K562 (cell line): ENCODE data around the gene ROMO1. TPM values are rescaled to one million over a fixed set of nuclear protein-coding genes. Genes with fewer than 3 reads are reported as not detected.

Experiments
- ATAC-seq: fragments of 200-7000 bp; cut with Tn5 transposase; 3 replicates; pipeline ENCODE4 v1.9.1; 2020; ENCODE audit warnings: moderate library complexity
- BruUV-seq: library from RNA; stranded (reverse); fragments of 400-500 nt; replicated peaks from 2 replicates; lab custom pipeline; 2021; lab: Mats Ljungman, UMichigan
- CTCF ChIA-PET: fragments of 300-600 bp; formaldehyde crosslinking; extraction: SDS; loops from one replicate; lab custom pipeline; 2021; ENCODE audit warnings: low intra/inter-chr PET ratio; lab: Yijun Ruan, JAX
- POLR2A ChIA-PET: fragments of 300-600, 350-650 bp; sonication (Branson Sonifier 250); formaldehyde crosslinking; extraction: SDS; loops from one replicate; lab custom pipeline; 2021; ENCODE audit warnings: antibody characterized with exemption, inconsistent platforms; lab: Yijun Ruan, JAX
- DNase-seq, 4 experiments: peaks; one replicate each; pipeline versions ENCODE4 v3.0.0 to v3.0.0-alpha.2; 2011 to 2018; ENCODE audit warnings: low spot score in 3 of 4, mixed read lengths in 3 of 4; ENCODE audit errors: extremely low read depth in 1 of 4
- FAIRE-seq: peaks from 2 replicates; lab custom pipeline; 2011; peaks lifted over from hg19 to GRCh38; lab: Jason Lieb, UNC
- H2AFZ ChIP-seq: 2 replicates; pipeline ENCODE4 v1.6.0; 2011; ENCODE audit warnings: low read depth, low read length, control low read depth, inconsistent platforms
- H3K27ac ChIP-seq: fragments of 200-600 bp; 3 replicates; pipeline ENCODE4 v1.8.0; 2011; ENCODE audit warnings: low read depth, mild to moderate bottlenecking, control low read depth, inconsistent platforms, low read length, moderate library complexity, mixed read lengths; ENCODE audit errors: extremely low read depth
- H3K27me3 ChIP-seq, 2 experiments: fragments of 300-600 bp in 1 of 2; 2 replicates in 1 of 2; 3 replicates in 1 of 2; pipeline versions ENCODE4 v1.6.0 to v1.8.0; 2011; ENCODE audit warnings: inconsistent platforms in 2 of 2, low read length in 2 of 2, mild to moderate bottlenecking in 1 of 2, mixed read lengths in 1 of 2, moderate library complexity in 1 of 2; ENCODE audit not compliant: control insufficient read depth in 2 of 2, insufficient read depth in 2 of 2
- H3K36me3 ChIP-seq: fragments of 300-600 bp; 3 replicates; pipeline ENCODE4 v1.8.0; 2011; ENCODE audit warnings: mild to moderate bottlenecking, low read length, inconsistent platforms; ENCODE audit not compliant: control insufficient read depth, insufficient read depth
- H3K4me1 ChIP-seq, 2 experiments: fragments of 200-600 bp in 1 of 2; replicated peaks in 1 of 2; 2 replicates in 1 of 2; 3 replicates in 1 of 2; pipeline versions ENCODE4 v1.5.1 to v1.8.0; 2011; ENCODE audit warnings: inconsistent platforms in 2 of 2, low read length in 2 of 2, mild to moderate bottlenecking in 1 of 2, mixed read lengths in 1 of 2, moderate library complexity in 1 of 2; ENCODE audit not compliant: control insufficient read depth in 2 of 2, insufficient read depth in 2 of 2
- H3K4me2 ChIP-seq: 2 replicates; pipeline ENCODE4 v1.6.1; 2011; ENCODE audit warnings: low read length, control low read depth, inconsistent platforms, mixed read lengths; ENCODE audit not compliant: insufficient read depth
- H3K4me3 ChIP-seq: fragments of 200-600 bp; sonication (generic), shearing (Covaris generic); 2 replicates; pipeline ENCODE4 v1.5.1; 2016; ENCODE audit warnings: control low read depth, inconsistent platforms
- H3K79me2 ChIP-seq: fragments of 200-600 bp; 3 replicates; pipeline ENCODE4 v1.8.0; 2011; ENCODE audit warnings: low read length, inconsistent platforms; ENCODE audit not compliant: control insufficient read depth, insufficient read depth
- H3K9ac ChIP-seq, 2 experiments: 2 replicates each; pipeline versions ENCODE4 v1.6.0 to v1.6.1; 2011; ENCODE audit warnings: low read depth in 2 of 2, low read length in 2 of 2, control low read depth in 1 of 2, inconsistent platforms in 1 of 2, mild to moderate bottlenecking in 1 of 2, mixed read lengths in 1 of 2; ENCODE audit not compliant: insufficient read depth in 1 of 2
- H3K9me1 ChIP-seq: one replicate; pipeline ENCODE4 v1.6.0; 2011; ENCODE audit warnings: inconsistent platforms, mild to moderate bottlenecking, low read length, moderate library complexity; ENCODE audit not compliant: control insufficient read depth, insufficient read depth
- H3K9me3 ChIP-seq: replicated peaks from 2 replicates; pipeline ENCODE4 v1.5.1; 2011; ENCODE audit warnings: low read depth, low read length, inconsistent platforms; ENCODE audit not compliant: control insufficient read depth, insufficient read depth
- H4K20me1 ChIP-seq: replicated peaks from 2 replicates; pipeline ENCODE4 v1.6.1; 2011; ENCODE audit warnings: low read length, inconsistent platforms, mixed read lengths; ENCODE audit not compliant: control insufficient read depth, insufficient read depth
- BACH1 ChIP-seq: fragments of 200-800 bp; sonication (Bioruptor generic); IDR thresholded peaks from 2 replicates; pipeline ENCODE4 v1.6.1; 2016; ENCODE audit warnings: missing genetic modification characterization, missing compliant biosample characterization
- BCOR ChIP-seq: fragments of 450-650 bp; IDR thresholded peaks from 2 replicates; pipeline ENCODE4 v1.6.1; 2016
- JUN ChIP-seq, 2 experiments: sonication (generic) in 1 of 2; formaldehyde crosslinking in 1 of 2; IDR thresholded peaks; 2 replicates each; pipeline versions ENCODE4 v1.6.1 to v1.8.0; 2012 to 2022; ENCODE audit warnings: borderline replicate concordance in 2 of 2, mild to moderate bottlenecking in 2 of 2, improper control_type of control experiment in 1 of 2, low read depth in 1 of 2, low read length in 1 of 2, missing genetic modification reagents in 1 of 2
- MTA2 ChIP-seq: fragments of 450-650 bp; IDR thresholded peaks from 2 replicates; pipeline ENCODE4 v1.6.1; 2016; ENCODE audit warnings: low read depth
- OTX1 ChIP-seq: fragments of 450-650 bp; formaldehyde crosslinking; IDR thresholded peaks from 2 replicates; pipeline ENCODE4 v1.4.0; 2022; ENCODE audit warnings: mild to moderate bottlenecking
- RBM25 ChIP-seq: fragments of 200-400 bp; formaldehyde crosslinking; IDR thresholded peaks from 2 replicates; pipeline ENCODE4 v1.6.1; 2018; ENCODE audit warnings: low read length, low read depth, moderate library complexity; ENCODE audit not compliant: severe bottlenecking
- SAP30 ChIP-seq: fragments of 200-600 bp; sonication (generic); IDR thresholded peaks from 2 replicates; pipeline ENCODE4 v1.6.1; 2012; ENCODE audit warnings: borderline replicate concordance, low read depth, mild to moderate bottlenecking, moderate library complexity, low read length, control low read depth, inconsistent platforms; ENCODE audit not compliant: insufficient read depth, poor library complexity, severe bottlenecking
- SMARCA4 ChIP-seq: fragments of 450-650 bp; IDR thresholded peaks from 2 replicates; pipeline ENCODE4 v1.6.1; 2016
- ZNF699 ChIP-seq: fragments of 250-450 bp; sonication (Bioruptor Pico); IDR thresholded peaks from 2 replicates; pipeline ENCODE4 v1.8.0; 2021; ENCODE audit warnings: mild to moderate bottlenecking, moderate library complexity; ENCODE audit not compliant: insufficient replicate concordance
- ZNF766 ChIP-seq: fragments of 200-800 bp; sonication (Bioruptor generic); conservative IDR thresholded peaks from 2 replicates; pipeline ENCODE4 v1.6.1; 2016; ENCODE audit warnings: missing genetic modification characterization, missing compliant biosample characterization
- WGBS: fragments of 100-300 bp; shearing (Covaris generic); methylation state at CpG from one replicate; pipeline ENCODE4 v1.1.6; 2016; ENCODE audit warnings: low coverage, mixed read lengths; ENCODE audit not compliant: insufficient coverage; ENCODE audit errors: missing lambda C conversion rate; 5-methylcytosine and 5-hydroxymethylcytosine counted together
- in situ Hi-C: fragments of 300-500 bp; cut with MboI; formaldehyde crosslinking; loops from 4 replicates; pipeline ENCODE4 v1.15.0; 2018; ENCODE audit warnings: inconsistent platforms, mixed read lengths
- intact Hi-C: fragments of 100-400 bp; cut with micrococcal nuclease; formaldehyde crosslinking; loops from 2 replicates; pipeline ENCODE4 v1.14.2; 2022
- polyA plus RNA-seq, 8 experiments: library from polyadenylated mRNA; depleted of rRNA in 4 of 8; stranded (reverse) in 5 of 8; unstranded in 3 of 8; fragments of >200 nt; fragmentation: Nextera tagmentation in 2 of 8; fragmentation: Illumina TruSeq in 1 of 8; extraction: Ambion mirVana in 2 of 8; extraction: Trizol in 1 of 8; gene quantifications; 2 replicates each; pipeline versions ENCODE4 v1.2.1 to v1.2.3, GENCODE V29; 2011 to 2014; ENCODE audit warnings: inconsistent platforms in 1 of 8, missing spikeins in 1 of 8
- total RNA-seq, 7 experiments: library from RNA; depleted of rRNA in 6 of 7; stranded (reverse); fragments of >200 nt in 6 of 7; fragmentation: Illumina TruSeq in 2 of 7; extraction: Trizol in 2 of 7; gene quantifications; 2 replicates each; pipeline versions ENCODE4 v1.2.1 to v1.2.3, GENCODE V29; 2011 to 2021; ENCODE audit warnings: low replicate concordance in 1 of 7
- TF ChIP-seq, protein P1 (sequence below), 2 experiments: fragments of 450-650 bp; IDR thresholded peaks; 2 replicates each; pipeline ENCODE4 v1.6.1; 2016
- TF ChIP-seq, protein P2 (sequence below): fragments of 250-450 bp; sonication (Bioruptor Pico); IDR thresholded peaks from 2 replicates; pipeline ENCODE4 v1.5.0; 2021
- TF ChIP-seq, protein P3 (sequence below): fragments of 450-650 bp; formaldehyde crosslinking; IDR thresholded peaks from 2 replicates; pipeline ENCODE4 v1.4.0; 2022; ENCODE audit warnings: missing genetic modification characterization
- TF ChIP-seq, protein P4 (sequence below): sonication (generic); formaldehyde crosslinking; IDR thresholded peaks from 2 replicates; pipeline ENCODE4 v1.8.0; 2022; ENCODE audit warnings: mild to moderate bottlenecking, missing genetic modification reagents

Gene ROMO1
- total and polyA plus RNA-seq, 9 of the 15 experiments (the other 6 are each of a cell fraction or from before 2014, with no cell fraction given): 31.8 to 741 (median 226) TPM

DNA sequence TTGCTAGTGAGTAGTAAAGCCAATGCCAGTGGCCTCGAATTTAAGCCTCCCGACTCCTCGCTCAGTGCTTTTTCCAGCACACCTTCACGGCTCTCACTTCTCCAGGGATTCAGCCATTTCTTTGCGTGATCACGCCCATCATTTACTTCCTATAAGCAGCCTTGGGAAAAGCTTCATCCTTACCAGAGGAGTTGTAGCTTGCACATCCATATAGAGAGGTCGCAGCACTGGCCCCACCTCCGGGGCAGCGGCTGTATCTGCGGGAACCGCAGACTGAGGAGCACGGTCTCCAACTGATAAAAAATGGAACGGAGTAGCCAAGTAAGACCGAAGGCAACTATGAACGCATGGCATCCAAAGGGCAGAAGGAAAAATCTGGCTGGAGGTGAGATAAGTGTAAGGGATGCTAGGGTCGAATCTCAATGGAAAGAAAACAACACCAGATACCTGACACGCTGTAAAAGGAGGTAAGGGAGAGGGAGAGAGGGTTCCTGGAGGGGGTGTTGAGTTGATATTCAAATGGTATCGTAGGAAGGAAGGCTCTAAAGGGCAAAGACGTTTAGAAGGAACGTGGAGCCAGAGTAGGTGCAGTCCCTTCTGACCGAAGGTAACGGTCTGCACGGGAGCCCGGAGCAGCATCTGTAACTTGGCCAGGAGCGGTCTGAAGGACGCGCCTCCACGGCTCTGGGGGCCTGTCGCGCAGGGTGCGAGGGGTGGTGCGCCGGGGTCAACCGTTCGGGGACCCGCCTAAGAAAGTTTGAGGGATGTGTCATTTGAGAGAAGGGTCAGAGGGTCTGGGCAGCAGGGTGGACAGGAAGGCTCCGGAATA lies 693 bp upstream of the ROMO1 start:
- BruUV-seq: TSS peak; percentile 40
- in situ Hi-C loops: no loop called here
- TF ChIP-seq ZNF699 (no peak), RBM25 (no peak), SAP30 (peak; percentile 31), JUN (IDR thresholded peaks at IDR 0.05; ENCODE audit: borderline replicate concordance, low read depth, low read length) (no peak), JUN (CRISPR knock-in tag; IDR thresholded peaks at IDR 0.05; ENCODE audit: borderline replicate concordance) (no peak), SMARCA4 (peak; percentile 22; the same call in 1 of the 2 replicates), OTX1 (CRISPR knock-in tag) (peak; percentile 62; the same call in 1 of the 2 replicates), ZNF766 (CRISPR knock-in tag) (no peak), BCOR (0 out of 2 replicates have a peak, but pooled peaks have one; percentile 8), MTA2 (no peak), BACH1 (0 out of 2 replicates have a peak, but pooled peaks have one; percentile 20)
- TF ChIP-seq, protein P1, sequence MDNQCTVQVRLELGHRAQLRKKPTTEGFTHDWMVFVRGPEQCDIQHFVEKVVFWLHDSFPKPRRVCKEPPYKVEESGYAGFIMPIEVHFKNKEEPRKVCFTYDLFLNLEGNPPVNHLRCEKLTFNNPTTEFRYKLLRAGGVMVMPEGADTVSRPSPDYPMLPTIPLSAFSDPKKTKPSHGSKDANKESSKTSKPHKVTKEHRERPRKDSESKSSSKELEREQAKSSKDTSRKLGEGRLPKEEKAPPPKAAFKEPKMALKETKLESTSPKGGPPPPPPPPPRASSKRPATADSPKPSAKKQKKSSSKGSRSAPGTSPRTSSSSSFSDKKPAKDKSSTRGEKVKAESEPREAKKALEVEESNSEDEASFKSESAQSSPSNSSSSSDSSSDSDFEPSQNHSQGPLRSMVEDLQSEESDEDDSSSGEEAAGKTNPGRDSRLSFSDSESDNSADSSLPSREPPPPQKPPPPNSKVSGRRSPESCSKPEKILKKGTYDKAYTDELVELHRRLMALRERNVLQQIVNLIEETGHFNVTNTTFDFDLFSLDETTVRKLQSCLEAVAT (IDR thresholded peaks at IDR 0.05): 0 out of 4 replicates have a peak, but pooled peaks of 1 of the 2 experiments have one; percentile 34
- TF ChIP-seq, protein P2, sequence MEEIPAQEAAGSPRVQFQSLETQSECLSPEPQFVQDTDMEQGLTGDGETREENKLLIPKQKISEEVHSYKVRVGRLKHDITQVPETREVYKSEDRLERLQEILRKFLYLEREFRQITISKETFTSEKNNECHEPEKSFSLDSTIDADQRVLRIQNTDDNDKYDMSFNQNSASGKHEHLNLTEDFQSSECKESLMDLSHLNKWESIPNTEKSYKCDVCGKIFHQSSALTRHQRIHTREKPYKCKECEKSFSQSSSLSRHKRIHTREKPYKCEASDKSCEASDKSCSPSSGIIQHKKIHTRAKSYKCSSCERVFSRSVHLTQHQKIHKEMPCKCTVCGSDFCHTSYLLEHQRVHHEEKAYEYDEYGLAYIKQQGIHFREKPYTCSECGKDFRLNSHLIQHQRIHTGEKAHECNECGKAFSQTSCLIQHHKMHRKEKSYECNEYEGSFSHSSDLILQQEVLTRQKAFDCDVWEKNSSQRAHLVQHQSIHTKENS: no peak
- TF ChIP-seq, protein P3, sequence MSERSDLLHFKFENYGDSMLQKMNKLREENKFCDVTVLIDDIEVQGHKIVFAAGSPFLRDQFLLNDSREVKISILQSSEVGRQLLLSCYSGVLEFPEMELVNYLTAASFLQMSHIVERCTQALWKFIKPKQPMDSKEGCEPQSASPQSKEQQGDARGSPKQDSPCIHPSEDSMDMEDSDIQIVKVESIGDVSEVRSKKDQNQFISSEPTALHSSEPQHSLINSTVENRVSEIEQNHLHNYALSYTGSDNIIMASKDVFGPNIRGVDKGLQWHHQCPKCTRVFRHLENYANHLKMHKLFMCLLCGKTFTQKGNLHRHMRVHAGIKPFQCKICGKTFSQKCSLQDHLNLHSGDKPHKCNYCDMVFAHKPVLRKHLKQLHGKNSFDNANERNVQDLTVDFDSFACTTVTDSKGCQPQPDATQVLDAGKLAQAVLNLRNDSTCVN (CRISPR knock-in tag): 0 out of 2 replicates have a peak, but pooled peaks have one; percentile 45
- TF ChIP-seq, protein P4, sequence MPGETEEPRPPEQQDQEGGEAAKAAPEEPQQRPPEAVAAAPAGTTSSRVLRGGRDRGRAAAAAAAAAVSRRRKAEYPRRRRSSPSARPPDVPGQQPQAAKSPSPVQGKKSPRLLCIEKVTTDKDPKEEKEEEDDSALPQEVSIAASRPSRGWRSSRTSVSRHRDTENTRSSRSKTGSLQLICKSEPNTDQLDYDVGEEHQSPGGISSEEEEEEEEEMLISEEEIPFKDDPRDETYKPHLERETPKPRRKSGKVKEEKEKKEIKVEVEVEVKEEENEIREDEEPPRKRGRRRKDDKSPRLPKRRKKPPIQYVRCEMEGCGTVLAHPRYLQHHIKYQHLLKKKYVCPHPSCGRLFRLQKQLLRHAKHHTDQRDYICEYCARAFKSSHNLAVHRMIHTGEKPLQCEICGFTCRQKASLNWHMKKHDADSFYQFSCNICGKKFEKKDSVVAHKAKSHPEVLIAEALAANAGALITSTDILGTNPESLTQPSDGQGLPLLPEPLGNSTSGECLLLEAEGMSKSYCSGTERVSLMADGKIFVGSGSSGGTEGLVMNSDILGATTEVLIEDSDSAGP (CRISPR knock-in tag): no peak

More for the DNA sequence above, 693 bp upstream of the ROMO1 start:
- Histone ChIP-seq H3K27ac (peak overlapping the region; percentile 92), H3K9ac (peak overlapping the region; percentile 97), H2AFZ (peak overlapping the region; percentile 91), H3K9me1 (no peaks in the 10 kb centered on the region), H3K27me3 (no peaks in the 10 kb centered on the region), H3K79me2 (peaks cover 41% of the 10 kb centered on the region), H4K20me1 (no peaks in the 10 kb centered on the region; the same call in 1 of the 2 replicates), H3K4me2 (peak overlapping the region; percentile 98), H3K4me3 (peak overlapping the region; percentile 96), H3K4me1 (peaks cover 10 to 14% of the 10 kb centered on the region in 2 experiments; a peak in 4 of 5 replicates), H3K36me3 (peaks cover 56% of the 10 kb centered on the region; the same call in 2 of the 3 replicates), H3K9me3 (no peaks in the 10 kb centered on the region)
- ChIA-PET CTCF (no interaction called here), POLR2A (interaction anchor here (1.0 to 2.6 kb wide), 5 partner anchors 8 to 82 kb away, joined by 3 to 11 read pairs (median 6); no protein-coding TSS in a partner anchor)
- FAIRE-seq (peak; percentile 65), ATAC-seq (peak; percentile 52), DNase-seq (peak; percentile 50 to 64 (median 52))
- 4% methylated on average over 36 of the region's 37 CpGs for WGBS
- intact Hi-C loops: loop anchor here (2.0 kb wide), 1 partner anchor 82 kb away; no protein-coding TSS in a partner anchor
